Measurements from ENCODE around the gene RAC2. TPM values are rescaled to one million over a fixed set of nuclear protein-coding genes. Genes with fewer than 3 reads are reported as not detected.

The RAC2 gene
- total RNA-seq, 4 donors from 2014 or later = 2.6 to 8.6 (median 6.7) TPM

GRCh38 chr22:37199760-37200108 is 44.3 kb downstream of the RAC2 start:
- H3K4me3 ChIP-seq (ENCODE audit: low read depth, poor library complexity, severe bottlenecking) = no peak overlapping the region
- no peak for TF ChIP-seq POLR2A (IDR thresholded peaks at IDR 0.05)
- TF ChIP-seq, protein P1, sequence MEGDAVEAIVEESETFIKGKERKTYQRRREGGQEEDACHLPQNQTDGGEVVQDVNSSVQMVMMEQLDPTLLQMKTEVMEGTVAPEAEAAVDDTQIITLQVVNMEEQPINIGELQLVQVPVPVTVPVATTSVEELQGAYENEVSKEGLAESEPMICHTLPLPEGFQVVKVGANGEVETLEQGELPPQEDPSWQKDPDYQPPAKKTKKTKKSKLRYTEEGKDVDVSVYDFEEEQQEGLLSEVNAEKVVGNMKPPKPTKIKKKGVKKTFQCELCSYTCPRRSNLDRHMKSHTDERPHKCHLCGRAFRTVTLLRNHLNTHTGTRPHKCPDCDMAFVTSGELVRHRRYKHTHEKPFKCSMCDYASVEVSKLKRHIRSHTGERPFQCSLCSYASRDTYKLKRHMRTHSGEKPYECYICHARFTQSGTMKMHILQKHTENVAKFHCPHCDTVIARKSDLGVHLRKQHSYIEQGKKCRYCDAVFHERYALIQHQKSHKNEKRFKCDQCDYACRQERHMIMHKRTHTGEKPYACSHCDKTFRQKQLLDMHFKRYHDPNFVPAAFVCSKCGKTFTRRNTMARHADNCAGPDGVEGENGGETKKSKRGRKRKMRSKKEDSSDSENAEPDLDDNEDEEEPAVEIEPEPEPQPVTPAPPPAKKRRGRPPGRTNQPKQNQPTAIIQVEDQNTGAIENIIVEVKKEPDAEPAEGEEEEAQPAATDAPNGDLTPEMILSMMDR (IDR thresholded peaks at IDR 0.05) = no peak
- WGBS, 2 donors = 25 to 53% methylated on average over 2 to 11 of the region's 12 CpGs
- intact Hi-C loops (cut with DNase I; ENCODE audit: low total_unique reads) = loop anchor here (5.0 kb wide), 1 partner anchor 122 kb away; no protein-coding TSS in a partner anchor
- no peak for DNase-seq (ENCODE audit: low spot score in 2 of 2)

- intact Hi-C loops (cut with DNase I; ENCODE audit: low total_unique reads) = loop anchor here (5.0 kb wide), 1 partner anchor 122 kb away; no protein-coding TSS in a partner anchor
- peak in 1 of 2 donors; percentile 96 for TF ChIP-seq POLR2A (IDR thresholded peaks at IDR 0.05)
- TF ChIP-seq, protein P1 (IDR thresholded peaks at IDR 0.05) = no peak
- H3K4me3 ChIP-seq (ENCODE audit: low read depth, poor library complexity, severe bottlenecking) = peak overlapping the region; percentile 51
- WGBS, 2 donors = 0% methylated on average over 29 to 51 of the region's 58 CpGs
- DNase-seq (ENCODE audit: low spot score in 2 of 2) = peak; percentile 98 to 100
Measured at GRCh38 chr22:37199103-37199759, 44.8 kb downstream of the RAC2 start.

GRCh38 chr22:37198258-37199102 is 45.6 kb downstream of the RAC2 start:
- peak; percentile 85 to 98 for DNase-seq (ENCODE audit: low spot score in 2 of 2)
- no peak for TF ChIP-seq POLR2A (IDR thresholded peaks at IDR 0.05)
- peak overlapping the region; percentile 51 for H3K4me3 ChIP-seq (ENCODE audit: low read depth, poor library complexity, severe bottlenecking)
- 3 to 5% methylated on average over 31 to 42 of the region's 51 CpGs for WGBS, 2 donors
- intact Hi-C loops (cut with DNase I; ENCODE audit: low total_unique reads) = loop anchor here (5.0 kb wide), 1 partner anchor 121 kb away; no protein-coding TSS in a partner anchor

DNA sequence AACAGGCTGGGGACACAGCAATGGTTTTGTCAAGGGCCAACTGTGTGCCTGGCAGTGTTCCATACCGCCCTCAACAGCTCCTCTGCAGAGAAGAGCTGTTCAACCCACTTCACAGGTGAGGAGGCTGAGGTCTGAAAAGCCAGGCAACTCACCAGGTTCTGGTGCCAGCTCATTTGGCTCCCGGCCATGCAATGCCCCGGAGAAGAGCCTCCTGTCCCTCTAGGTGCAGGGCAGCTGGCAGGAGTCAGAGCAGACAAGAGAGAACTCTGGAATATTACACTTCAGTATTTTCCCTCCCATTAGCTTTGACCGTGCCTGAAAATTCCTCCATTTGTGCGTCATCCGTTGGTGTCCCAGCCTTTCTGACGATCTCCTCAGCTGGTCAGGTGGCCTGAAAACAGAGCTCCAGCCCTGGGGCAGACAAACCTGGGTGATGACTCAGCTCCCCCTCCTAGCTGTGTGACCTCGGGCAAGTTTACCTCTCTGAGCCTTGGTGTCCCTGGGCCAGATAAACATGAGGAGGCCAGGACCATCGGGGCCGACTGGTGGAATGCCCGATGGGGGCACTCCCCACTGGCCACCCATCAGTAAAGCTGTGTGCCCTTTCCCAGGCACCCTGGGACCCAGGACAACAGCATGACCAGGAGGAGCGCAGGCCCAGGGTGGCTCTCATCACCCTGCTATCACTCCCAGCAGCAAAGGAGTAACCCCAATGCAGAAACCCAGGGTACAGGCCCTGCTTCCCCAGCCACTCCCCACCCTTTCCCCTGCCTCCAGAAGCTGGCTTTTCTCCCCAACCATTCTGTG is 46.4 kb downstream of the RAC2 start:
- no peak for DNase-seq (ENCODE audit: low spot score in 2 of 2)
- TF ChIP-seq POLR2A (IDR thresholded peaks at IDR 0.05) = no peak
- no peak overlapping the region for H3K4me3 ChIP-seq (ENCODE audit: low read depth, poor library complexity, severe bottlenecking)
- 39 to 43% methylated on average over 9 of the region's 12 CpGs for WGBS, 2 donors
- intact Hi-C loops (cut with DNase I; ENCODE audit: low total_unique reads) = loop anchor here (5.0 kb wide), 1 partner anchor 120 kb away; no protein-coding TSS in a partner anchor

GRCh38 chr22:37196539-37197450 is 47.3 kb downstream of the RAC2 start:
- intact Hi-C loops (cut with DNase I; ENCODE audit: low total_unique reads) = loop anchor here (5.0 kb wide), 1 partner anchor 119 kb away; no protein-coding TSS in a partner anchor
- peak; percentile 77 to 95 for DNase-seq (ENCODE audit: low spot score in 2 of 2)
- H3K4me3 ChIP-seq (ENCODE audit: low read depth, poor library complexity, severe bottlenecking) = no peak overlapping the region
- 42 to 46% methylated on average over 14 of the region's 14 CpGs for WGBS, 2 donors
- no peak for TF ChIP-seq POLR2A (IDR thresholded peaks at IDR 0.05)
- TF ChIP-seq, protein P1 (IDR thresholded peaks at IDR 0.05) = no peak

GRCh38 chr22:37195921-37196320 is 48.1 kb downstream of the RAC2 start:
- H3K4me3 ChIP-seq (ENCODE audit: low read depth, poor library complexity, severe bottlenecking) = no peak overlapping the region
- TF ChIP-seq POLR2A (IDR thresholded peaks at IDR 0.05) = no peak
- TF ChIP-seq, protein P1 (IDR thresholded peaks at IDR 0.05) = no peak
- 51 to 67% methylated on average over 4 of the region's 4 CpGs for WGBS, 2 donors
- DNase-seq (ENCODE audit: low spot score in 2 of 2) = no peak
- intact Hi-C loops (cut with DNase I; ENCODE audit: low total_unique reads) = loop anchor here (5.0 kb wide), 1 partner anchor 119 kb away; no protein-coding TSS in a partner anchor
